Measurements from ENCODE around the gene MMP17.

MMP17 gene

DNA sequence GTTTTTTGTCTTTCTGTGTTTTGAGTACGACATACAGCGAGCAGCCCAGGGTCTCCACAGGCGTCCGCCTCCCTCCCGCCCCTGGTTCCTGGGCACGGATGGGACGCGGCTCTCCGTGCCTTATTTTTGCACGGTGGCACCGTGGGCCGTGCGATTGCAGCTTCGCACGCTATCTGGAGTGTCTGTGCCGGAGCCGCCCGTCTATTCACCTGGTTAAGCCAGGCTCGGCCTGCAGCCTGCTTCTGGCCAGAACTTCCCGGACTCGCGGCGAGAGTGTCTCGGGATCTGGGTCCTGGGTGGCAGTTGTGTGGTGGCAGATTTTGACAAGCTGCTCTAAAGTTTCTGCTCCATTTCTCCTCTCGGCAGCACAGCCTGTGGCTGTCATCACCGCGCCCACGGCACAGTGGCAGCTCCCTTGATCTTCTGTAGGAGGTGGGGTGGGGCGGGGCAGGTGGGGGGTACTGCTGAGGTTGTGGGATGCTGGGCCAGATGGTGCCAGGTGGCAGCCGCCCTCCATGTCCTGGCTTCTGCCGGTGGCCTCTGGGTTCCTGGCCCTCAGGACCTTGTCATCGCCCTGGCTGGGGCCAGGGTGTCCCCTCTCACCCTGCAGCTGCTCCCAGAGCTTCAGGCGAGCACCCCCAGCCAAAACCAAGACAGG, 2.9 kb downstream of the MMP17 start:
- DNase-seq = peak; percentile 94

DNA sequence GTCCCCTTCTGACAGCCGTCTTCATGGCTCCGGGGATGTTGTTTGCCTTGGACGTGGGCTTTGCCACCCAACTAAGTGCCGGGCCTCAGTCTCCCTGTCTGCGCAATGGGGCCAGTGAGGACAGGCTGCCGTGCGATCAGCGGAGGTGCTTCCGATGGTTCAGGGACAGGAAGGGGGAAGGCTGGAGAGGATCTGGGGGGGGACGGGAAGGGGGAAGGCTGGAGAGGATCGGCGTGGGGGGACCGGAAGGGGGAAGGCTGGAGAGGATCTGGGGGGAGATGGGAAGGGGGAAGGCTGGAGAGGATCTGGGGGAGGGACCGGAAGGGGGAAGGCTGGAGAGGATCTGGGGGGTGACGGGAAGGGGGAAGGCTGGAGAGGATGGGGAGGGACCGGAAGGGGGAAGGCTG, 3.4 kb downstream of the MMP17 start:
- peak; percentile 85 for DNase-seq

GRCh38 chr12:131832321-131833231, 4.4 kb downstream of the MMP17 start:
- peak; percentile 95 for DNase-seq

DNA sequence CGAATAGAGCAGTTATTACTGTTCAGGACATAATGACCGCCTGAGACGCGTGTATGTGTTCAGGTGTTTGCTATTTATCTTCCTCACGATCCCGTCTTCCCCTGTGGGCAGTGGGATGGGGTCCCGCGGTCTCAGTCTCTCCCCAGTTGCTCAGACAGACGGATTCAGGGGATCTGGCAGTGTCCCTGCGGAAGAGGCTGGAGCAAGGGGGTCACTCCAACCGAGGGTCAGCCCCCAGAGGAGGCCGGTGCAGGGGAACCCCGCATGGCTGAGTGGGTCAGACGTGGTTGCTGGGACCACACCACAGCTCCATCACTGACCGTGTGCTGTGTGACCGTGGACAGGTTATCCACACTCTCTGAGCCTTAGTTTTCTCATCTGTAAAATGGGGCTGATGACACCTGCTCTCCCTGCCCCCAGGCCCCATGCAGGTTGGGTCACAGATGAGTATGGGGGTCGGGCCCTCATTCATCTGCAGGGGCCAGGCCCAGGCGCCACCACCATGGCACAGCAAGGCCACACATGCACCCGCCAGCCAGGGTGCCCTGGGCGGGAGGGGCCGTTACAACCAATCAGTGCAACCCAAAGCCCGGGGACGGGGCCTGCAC, 5.2 kb downstream of the MMP17 start:
- no peak for DNase-seq

DNA sequence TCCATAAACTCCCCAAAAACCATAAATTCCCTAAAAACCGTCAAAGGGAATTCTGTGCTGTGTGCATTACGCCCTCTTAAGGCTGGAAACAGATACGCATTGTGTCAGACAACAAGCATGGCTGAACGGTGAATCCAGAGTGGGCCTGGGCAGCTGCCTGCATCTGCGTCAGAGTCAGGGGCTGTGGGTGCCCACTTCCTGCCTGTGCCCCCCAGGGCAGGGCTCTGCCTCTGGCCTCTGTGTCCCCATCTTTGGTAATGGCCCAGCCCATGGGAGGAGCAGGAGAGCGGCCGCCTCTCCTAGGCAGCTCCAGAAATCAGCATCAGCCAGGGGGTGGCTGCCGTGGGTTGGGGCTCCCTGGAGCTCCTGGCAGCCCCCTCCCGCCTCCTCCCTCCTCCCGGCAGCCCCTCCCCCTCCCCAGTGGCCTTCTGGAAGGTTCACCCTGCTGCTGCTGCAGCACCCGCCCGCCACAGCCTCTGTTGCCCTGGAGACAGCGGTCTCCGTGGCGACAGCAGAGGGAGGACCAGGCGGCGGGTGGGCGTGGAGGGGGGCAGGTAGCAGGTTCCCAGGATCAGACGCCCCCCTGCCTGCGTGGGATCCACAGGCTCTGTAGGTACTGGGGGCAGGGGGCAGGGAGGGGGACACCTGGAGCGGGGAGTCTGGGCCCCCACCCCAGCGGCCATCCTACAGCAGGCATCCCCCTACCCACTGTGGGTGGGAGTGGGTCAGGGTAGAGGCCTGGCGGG, 5.9 kb downstream of the MMP17 start:
- peak; percentile 67 for DNase-seq

- DNase-seq = peak; percentile 58
Observed at GRCh38 chr12:131834798-131835615, 6.8 kb downstream of the MMP17 start.

- no peak for DNase-seq
Observed at GRCh38 chr12:131835616-131836171, 7.5 kb downstream of the MMP17 start.

GRCh38 chr12:131836193-131836592, 8.0 kb downstream of the MMP17 start:
- DNase-seq = no peak

GRCh38 chr12:131836714-131837397, 8.7 kb downstream of the MMP17 start:
- DNase-seq = no peak

DNA sequence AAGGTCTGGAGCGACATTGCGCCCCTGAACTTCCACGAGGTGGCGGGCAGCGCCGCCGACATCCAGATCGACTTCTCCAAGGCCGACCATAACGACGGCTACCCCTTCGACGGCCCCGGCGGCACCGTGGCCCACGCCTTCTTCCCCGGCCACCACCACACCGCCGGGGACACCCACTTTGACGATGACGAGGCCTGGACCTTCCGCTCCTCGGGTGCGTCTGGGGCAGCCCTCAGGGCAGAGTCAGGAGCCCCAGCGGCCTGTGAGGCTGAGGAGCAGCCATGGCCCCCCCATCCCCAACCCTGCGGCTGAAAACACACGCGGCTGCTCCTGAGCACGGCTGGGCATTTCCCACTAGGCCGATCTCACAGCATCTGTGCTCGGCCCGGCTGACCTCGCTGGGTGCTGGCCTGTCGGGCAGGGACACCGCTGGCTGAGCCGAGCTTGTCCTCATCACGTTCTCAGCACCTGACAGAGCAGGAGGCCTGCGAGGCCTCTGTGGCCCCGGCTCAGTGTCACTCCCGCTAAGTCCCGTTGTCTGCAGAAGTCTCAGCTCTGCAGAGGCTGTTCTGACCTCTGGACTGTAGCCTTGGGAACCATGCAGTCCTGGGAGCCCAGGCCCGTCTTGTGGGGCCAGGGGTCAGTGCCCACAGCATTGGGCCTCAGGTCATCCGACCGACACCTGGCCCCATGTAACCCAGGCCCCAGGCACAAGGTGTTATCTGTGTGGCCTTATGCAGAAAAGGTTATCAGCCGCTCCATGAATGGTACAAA, 12.6 kb downstream of the MMP17 start:
- no peak for DNase-seq

GRCh38 chr12:131841547-131841946, 13.4 kb downstream of the MMP17 start:
- no peak for DNase-seq

- no peak for DNase-seq
Observed at GRCh38 chr12:131842169-131842568, 14.0 kb downstream of the MMP17 start.

DNA sequence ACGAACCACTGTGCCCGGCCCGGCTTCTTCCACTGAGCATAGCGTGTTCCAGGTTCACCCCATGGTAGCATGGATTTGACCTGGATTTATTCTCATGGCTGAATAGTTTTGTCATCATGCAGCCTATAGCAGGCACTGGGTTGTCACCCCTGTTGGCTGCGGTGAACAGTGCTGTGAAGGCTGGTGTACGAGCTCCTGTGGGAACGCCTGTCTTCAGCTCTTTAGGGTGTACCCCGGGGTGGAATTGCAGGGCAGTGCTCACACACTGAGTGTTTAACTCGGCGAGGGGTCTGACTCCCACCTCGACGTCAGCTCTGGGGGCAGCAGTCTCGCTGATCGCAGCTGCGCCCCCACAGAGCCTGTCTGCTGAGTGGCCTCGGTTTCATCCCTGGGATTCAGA, 15.3 kb downstream of the MMP17 start:
- DNase-seq = no peak

- DNase-seq = no peak
Observed at GRCh38 chr12:131844140-131844539, 15.9 kb downstream of the MMP17 start.

- DNase-seq = no peak
Observed at GRCh38 chr12:131844656-131845055, 16.5 kb downstream of the MMP17 start.

- DNase-seq = no peak
Observed at GRCh38 chr12:131845121-131845520, 16.9 kb downstream of the MMP17 start.

DNA sequence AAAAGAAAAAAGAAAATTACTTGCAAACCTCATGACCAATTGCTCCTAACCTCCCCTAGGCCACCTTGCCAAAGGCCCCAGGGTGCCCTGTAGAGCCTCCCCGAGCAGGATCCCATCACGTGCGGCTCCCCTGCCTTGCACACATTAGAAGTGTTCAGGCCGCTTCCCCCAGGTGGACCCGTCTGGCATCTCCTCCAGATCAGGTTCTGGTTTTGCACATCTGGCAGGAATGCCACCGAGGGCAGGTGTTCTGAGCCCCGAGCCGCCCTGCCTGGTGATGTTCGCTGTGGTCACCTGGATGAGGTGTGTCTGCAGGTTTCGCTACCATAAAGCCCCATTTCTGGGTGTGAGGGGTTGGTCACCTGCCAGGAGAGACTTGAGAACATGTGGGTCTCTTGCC, 19.3 kb downstream of the MMP17 start:
- no peak for DNase-seq

DNA sequence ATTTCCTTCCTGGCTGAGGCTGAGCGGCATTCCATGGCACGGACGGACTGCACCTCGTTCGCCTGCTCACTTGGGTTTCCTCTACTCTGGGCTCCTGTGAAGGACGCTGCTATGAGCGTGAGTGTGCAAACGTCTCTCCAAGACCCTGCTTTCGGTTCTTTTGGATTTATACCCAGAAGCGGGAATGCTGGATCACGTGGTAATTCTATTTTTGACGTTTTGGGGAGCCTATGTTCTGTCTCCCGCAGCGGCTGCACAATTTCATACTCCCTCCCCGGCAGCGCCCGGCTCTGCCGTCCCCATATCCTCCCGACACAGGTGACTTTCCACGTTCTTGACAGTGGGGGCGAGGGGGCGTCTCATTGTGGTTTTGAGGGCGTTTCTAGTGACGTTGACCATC, 20.6 kb downstream of the MMP17 start:
- no peak for DNase-seq

- DNase-seq = no peak
Observed at GRCh38 chr12:131849700-131850553, 21.7 kb downstream of the MMP17 start.

Data from DMS53 (cell line).